ENCODE measurements around the gene CLPTM1. TPM values are rescaled to one million over a fixed set of nuclear protein-coding genes. Genes with fewer than 3 reads are reported as not detected.

CLPTM1 gene
- total RNA-seq, 1 experiment from 2014 or later, result 82.0 TPM

GRCh38 chr19:44948763-44949374 is 6.3 kb upstream of the CLPTM1 start:
- TF ChIP-seq CTCF (conservative IDR thresholded peaks at IDR 0.05), result no peak

More at GRCh38 chr19:44948763-44949374, 6.3 kb upstream of the CLPTM1 start:
- Histone ChIP-seq H3K4me2 (ENCODE audit: insufficient read depth, insufficient read length, low read length) (no peak overlapping the region), H3K4ac (ENCODE audit: low read depth, low read length) (no peak overlapping the region), H3K27me3 (ENCODE audit: insufficient read depth, low read length) (no peaks in the 10 kb centered on the region), H3K9me3 (ENCODE audit: control insufficient read depth, low read depth, low read length) (no peaks in the 10 kb centered on the region), H3K79me2 (ENCODE audit: insufficient read depth, low read length) (no peaks in the 10 kb centered on the region), H2BK20ac (ENCODE audit: low read depth, low read length, poor library complexity, severe bottlenecking) (no peak overlapping the region), H2BK12ac (ENCODE audit: insufficient read length, low read depth, low read length) (no peak overlapping the region), H3K14ac (ENCODE audit: insufficient read depth, low read length) (no peak overlapping the region), H3K18ac (ENCODE audit: insufficient read length, low read depth, low read length) (no peak overlapping the region), H3T11ph (ENCODE audit: low read length) (no peak overlapping the region), H2BK5ac (ENCODE audit: insufficient read length, low read length) (no peak overlapping the region), H4K91ac (ENCODE audit: insufficient read length, low read depth, low read length) (no peak overlapping the region), H3K27ac (ENCODE audit: insufficient read length, low read depth, low read length) (no peak overlapping the region), H3K23me2 (ENCODE audit: insufficient read length, low read depth, low read length, poor library complexity, severe bottlenecking) (peaks cover 3% of the 10 kb centered on the region), H3K23ac (ENCODE audit: insufficient read length, low read depth, low read length) (no peak overlapping the region), H2BK15ac (ENCODE audit: low read depth, low read length) (no peak overlapping the region), H3K9ac (ENCODE audit: extremely low read depth, insufficient read length, low read length) (no peak overlapping the region), H3K4me1 (ENCODE audit: insufficient read depth, low read length) (no peaks in the 10 kb centered on the region), H2AFZ (ENCODE audit: low read length) (no peak overlapping the region), H4K8ac (replicated peaks; ENCODE audit: insufficient read length, low read depth, low read length) (no peak overlapping the region), H2BK120ac (ENCODE audit: low read depth, low read length, poor library complexity, severe bottlenecking) (no peak overlapping the region), H3K79me1 (ENCODE audit: insufficient read depth, low read depth, low read length, poor library complexity, severe bottlenecking) (no peaks in the 10 kb centered on the region), H2AK5ac (ENCODE audit: insufficient read length, low read length) (no peak overlapping the region), H4K20me1 (ENCODE audit: control insufficient read depth, insufficient read depth, insufficient read length) (no peaks in the 10 kb centered on the region), H3K56ac (ENCODE audit: insufficient read length, low read depth, low read length) (no peak overlapping the region), H4K5ac (ENCODE audit: insufficient read length, low read depth, low read length) (no peak overlapping the region)
- WGBS (ENCODE audit: extremely low coverage, insufficient read length, low lambda C conversion rate), result no CpG with 5 or more reads among the region's 5 CpGs
- no peaks in the 10 kb centered on the region for H3K9me3 Mint-ChIP-seq
- peaks cover 1% of the 10 kb centered on the region; the same call in 1 of the 2 replicates for H3K27me3 Mint-ChIP-seq (ENCODE audit: low read depth)
- H3K4me1 Mint-ChIP-seq, result peaks cover 2 to 4% of the 10 kb centered on the region in 2 experiments; a peak in 2 of 4 replicates
- DNase-seq, result no peak
- H3K27ac Mint-ChIP-seq, result no peak overlapping the region; a peak in 1 of 7 replicates
- H3K4me3 Mint-ChIP-seq, result no peak overlapping the region
- peaks cover 0 to 9% (median 5%) of the 10 kb centered on the region in 3 experiments; a peak in 4 of 7 replicates for H3K36me3 Mint-ChIP-seq (ENCODE audit: insufficient read depth in 1 of 3, low read depth in 3 of 3)
